ENCODE data around the gene PLXNB2.

PLXNB2 gene

GRCh38 chr22:50253941-50254340, 53.5 kb downstream of the PLXNB2 start:
- no peak overlapping the region for H3K4me2 ChIP-seq (ENCODE audit: low read length)
- H3K79me2 ChIP-seq (ENCODE audit: control insufficient read depth, low read length), result peaks cover 21% of the 10 kb centered on the region
- 0 out of 2 replicates have a peak, but pooled peaks cover 3% of the 10 kb centered on the region for H4K20me1 ChIP-seq (ENCODE audit: control insufficient read depth, insufficient read depth, low read depth, low read length)
- peaks cover 47% of the 10 kb centered on the region for H3K36me3 ChIP-seq (ENCODE audit: control insufficient read depth, low read length)
- H3K27me3 ChIP-seq (ENCODE audit: control insufficient read depth, low read length), result no peaks in the 10 kb centered on the region
- peaks cover 21% of the 10 kb centered on the region for H3K4me1 ChIP-seq (ENCODE audit: control insufficient read depth, low read length)
- H3K9me2 ChIP-seq (replicated peaks; ENCODE audit: control insufficient read depth, low read length), result no peaks in the 10 kb centered on the region
- no peaks in the 10 kb centered on the region for H3K9me3 ChIP-seq (ENCODE audit: control insufficient read depth, insufficient read depth, low read length)
- TF ChIP-seq CTCF (IDR thresholded peaks at IDR 0.05; ENCODE audit: low read depth, low read length, poor library complexity, severe bottlenecking) (no peak), EZH2phosphoT487 (IDR thresholded peaks at IDR 0.05; ENCODE audit: borderline replicate concordance, low read length) (no peak)
- no peak overlapping the region for H3K4me3 ChIP-seq (ENCODE audit: low read length)
- no peak overlapping the region for H3K27ac ChIP-seq (ENCODE audit: low read depth, low read length)
- peaks cover 7% of the 10 kb centered on the region for H3F3A ChIP-seq (ENCODE audit: control insufficient read depth, insufficient read depth)

- no peaks in the 10 kb centered on the region for H3K9me2 ChIP-seq (replicated peaks; ENCODE audit: control insufficient read depth, low read length)
- no peak overlapping the region for H3K27ac ChIP-seq (ENCODE audit: low read depth, low read length)
- H3K4me2 ChIP-seq (ENCODE audit: low read length), result no peak overlapping the region
- no peak overlapping the region for H3K4me3 ChIP-seq (ENCODE audit: low read length)
- peaks cover 22% of the 10 kb centered on the region for H3K4me1 ChIP-seq (ENCODE audit: control insufficient read depth, low read length)
- no peaks in the 10 kb centered on the region for H3K9me3 ChIP-seq (ENCODE audit: control insufficient read depth, insufficient read depth, low read length)
- peaks cover 7% of the 10 kb centered on the region for H3F3A ChIP-seq (ENCODE audit: control insufficient read depth, insufficient read depth)
- H3K79me2 ChIP-seq (ENCODE audit: control insufficient read depth, low read length), result peaks cover 14% of the 10 kb centered on the region
- TF ChIP-seq EZH2phosphoT487 (IDR thresholded peaks at IDR 0.05; ENCODE audit: borderline replicate concordance, low read length) (no peak), CTCF (IDR thresholded peaks at IDR 0.05; ENCODE audit: low read depth, low read length, poor library complexity, severe bottlenecking) (no peak)
- 0 out of 2 replicates have a peak, but pooled peaks cover 3% of the 10 kb centered on the region for H4K20me1 ChIP-seq (ENCODE audit: control insufficient read depth, insufficient read depth, low read depth, low read length)
- H3K27me3 ChIP-seq (ENCODE audit: control insufficient read depth, low read length), result no peaks in the 10 kb centered on the region
- H3K36me3 ChIP-seq (ENCODE audit: control insufficient read depth, low read length), result peaks cover 41% of the 10 kb centered on the region
These were observed 54.2 kb downstream of the PLXNB2 start for GRCh38 chr22:50253046-50253915.

GRCh38 chr22:50252082-50253045, 55.1 kb downstream of the PLXNB2 start:
- Histone ChIP-seq H3K9me2 (replicated peaks; ENCODE audit: control insufficient read depth, low read length) (no peaks in the 10 kb centered on the region), H3K9me3 (ENCODE audit: control insufficient read depth, insufficient read depth, low read length) (no peaks in the 10 kb centered on the region), H4K20me1 (ENCODE audit: control insufficient read depth, insufficient read depth, low read depth, low read length) (0 out of 2 replicates have a peak, but pooled peaks cover 3% of the 10 kb centered on the region), H3K79me2 (ENCODE audit: control insufficient read depth, low read length) (peaks cover 13% of the 10 kb centered on the region), H3F3A (ENCODE audit: control insufficient read depth, insufficient read depth) (peaks cover 7% of the 10 kb centered on the region), H3K27ac (ENCODE audit: low read depth, low read length) (peak overlapping the region; percentile 7), H3K4me1 (ENCODE audit: control insufficient read depth, low read length) (peaks cover 31% of the 10 kb centered on the region), H3K4me3 (ENCODE audit: low read length) (peak overlapping the region; percentile 96), H3K27me3 (ENCODE audit: control insufficient read depth, low read length) (no peaks in the 10 kb centered on the region), H3K4me2 (ENCODE audit: low read length) (peak overlapping the region; percentile 96), H3K36me3 (ENCODE audit: control insufficient read depth, low read length) (peaks cover 39% of the 10 kb centered on the region)
- TF ChIP-seq EZH2phosphoT487 (IDR thresholded peaks at IDR 0.05; ENCODE audit: borderline replicate concordance, low read length), result no peak
- TF ChIP-seq CTCF (IDR thresholded peaks at IDR 0.05; ENCODE audit: low read depth, low read length, poor library complexity, severe bottlenecking), result peak; percentile 90
